GM06990 (cell line): ENCODE results near the gene SEMA3D.

Experiments
- DNase-seq: peaks from one replicate; pipeline ENCODE4 v3.0.0-alpha.2; 2011; ENCODE audit not compliant: insufficient read length; ENCODE audit errors: extremely low read depth
- H3K27me3 ChIP-seq: replicated peaks from 2 replicates; pipeline ENCODE4 v1.6.0; 2011; ENCODE audit warnings: low read length; ENCODE audit not compliant: control insufficient read depth, insufficient read depth
- H3K36me3 ChIP-seq: 2 replicates; pipeline ENCODE4 v1.5.1; 2011; ENCODE audit warnings: low read length; ENCODE audit not compliant: control insufficient read depth, insufficient read depth
- H3K4me3 ChIP-seq: replicated peaks from 2 replicates; pipeline ENCODE4 v1.5.1; 2011; ENCODE audit warnings: low read depth, mild to moderate bottlenecking, control low read depth, low read length
- TF ChIP-seq, protein P1 (sequence below): IDR thresholded peaks from 2 replicates; pipeline ENCODE4 v1.5.1; 2011; ENCODE audit warnings: low read length, control low read depth, mild to moderate bottlenecking, inconsistent platforms; ENCODE audit not compliant: insufficient read depth, poor library complexity, severe bottlenecking

SEMA3D gene

DNA sequence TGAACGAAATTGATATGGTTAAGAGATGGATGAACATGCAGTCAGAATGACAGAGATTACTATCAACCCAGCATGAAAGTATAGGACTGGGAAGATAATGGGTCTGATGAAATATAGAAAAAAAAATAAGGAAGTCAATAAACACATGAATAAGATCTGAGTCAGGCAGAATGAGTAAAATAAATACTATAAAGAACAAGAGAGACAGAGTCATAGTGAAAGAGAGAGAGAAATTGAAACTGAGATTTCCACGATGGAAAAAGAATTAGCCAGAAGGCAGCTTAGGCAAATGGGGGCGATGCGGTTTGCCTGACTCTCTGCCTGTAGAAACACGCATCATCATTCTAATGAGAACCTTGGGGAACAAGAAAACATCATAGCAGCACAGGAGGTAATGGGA lies 26.6 kb downstream of the SEMA3D start:
- no peak for DNase-seq
- Histone ChIP-seq H3K27me3 (no peaks in the 10 kb centered on the region), H3K36me3 (no peaks in the 10 kb centered on the region), H3K4me3 (no peak overlapping the region)
- TF ChIP-seq, protein P1, sequence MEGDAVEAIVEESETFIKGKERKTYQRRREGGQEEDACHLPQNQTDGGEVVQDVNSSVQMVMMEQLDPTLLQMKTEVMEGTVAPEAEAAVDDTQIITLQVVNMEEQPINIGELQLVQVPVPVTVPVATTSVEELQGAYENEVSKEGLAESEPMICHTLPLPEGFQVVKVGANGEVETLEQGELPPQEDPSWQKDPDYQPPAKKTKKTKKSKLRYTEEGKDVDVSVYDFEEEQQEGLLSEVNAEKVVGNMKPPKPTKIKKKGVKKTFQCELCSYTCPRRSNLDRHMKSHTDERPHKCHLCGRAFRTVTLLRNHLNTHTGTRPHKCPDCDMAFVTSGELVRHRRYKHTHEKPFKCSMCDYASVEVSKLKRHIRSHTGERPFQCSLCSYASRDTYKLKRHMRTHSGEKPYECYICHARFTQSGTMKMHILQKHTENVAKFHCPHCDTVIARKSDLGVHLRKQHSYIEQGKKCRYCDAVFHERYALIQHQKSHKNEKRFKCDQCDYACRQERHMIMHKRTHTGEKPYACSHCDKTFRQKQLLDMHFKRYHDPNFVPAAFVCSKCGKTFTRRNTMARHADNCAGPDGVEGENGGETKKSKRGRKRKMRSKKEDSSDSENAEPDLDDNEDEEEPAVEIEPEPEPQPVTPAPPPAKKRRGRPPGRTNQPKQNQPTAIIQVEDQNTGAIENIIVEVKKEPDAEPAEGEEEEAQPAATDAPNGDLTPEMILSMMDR: no peak

DNA sequence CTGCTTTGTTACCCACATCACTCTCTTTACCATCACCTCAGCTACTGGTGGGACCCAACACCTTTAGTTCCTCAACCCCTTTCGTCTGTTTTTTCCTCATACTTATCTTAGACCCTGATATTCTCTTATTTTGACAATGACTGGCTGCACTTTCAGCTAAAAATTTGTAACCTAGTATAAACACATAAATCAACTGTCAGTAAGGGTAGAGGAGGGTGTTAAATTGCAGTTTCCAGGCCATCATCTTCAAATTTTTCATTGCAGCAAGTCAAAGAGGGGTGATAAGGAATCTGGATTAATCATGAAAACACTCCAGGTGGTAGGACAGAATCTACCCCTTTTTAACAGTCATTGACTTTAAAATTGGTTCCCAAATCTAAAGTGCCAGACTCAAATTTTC lies 27.9 kb downstream of the SEMA3D start:
- TF ChIP-seq, protein P1: no peak
- Histone ChIP-seq H3K4me3 (no peak overlapping the region), H3K36me3 (no peaks in the 10 kb centered on the region), H3K27me3 (no peaks in the 10 kb centered on the region)
- DNase-seq: no peak

DNA sequence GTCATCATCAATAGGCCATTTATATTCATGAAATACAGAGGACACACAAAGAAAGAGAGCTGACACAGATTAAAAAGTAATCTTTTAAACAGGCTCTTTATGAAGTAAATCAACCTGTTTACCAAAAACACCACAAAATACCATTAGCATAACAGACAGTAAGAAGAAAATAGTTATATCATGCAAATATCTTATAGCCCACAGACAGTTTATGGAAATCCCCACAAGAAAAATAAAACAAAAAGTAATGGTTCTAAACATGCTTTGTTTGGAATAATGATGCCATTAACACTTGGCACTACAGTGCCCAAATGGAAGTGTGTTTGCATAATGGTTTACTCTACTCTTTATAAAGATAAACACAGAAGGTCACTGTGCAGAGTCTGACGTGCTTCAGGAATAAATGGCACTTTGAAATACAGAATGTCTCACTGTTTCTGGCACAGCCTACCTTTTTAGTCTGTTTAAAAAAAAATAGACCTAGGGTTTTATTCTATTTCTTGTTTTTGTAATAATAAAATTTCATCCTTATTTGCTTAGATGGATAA lies 30.1 kb downstream of the SEMA3D start:
- TF ChIP-seq, protein P1: no peak
- H3K4me3 ChIP-seq: no peak overlapping the region
- no peaks in the 10 kb centered on the region for H3K27me3 ChIP-seq
- DNase-seq: no peak
- H3K36me3 ChIP-seq: no peaks in the 10 kb centered on the region

DNA sequence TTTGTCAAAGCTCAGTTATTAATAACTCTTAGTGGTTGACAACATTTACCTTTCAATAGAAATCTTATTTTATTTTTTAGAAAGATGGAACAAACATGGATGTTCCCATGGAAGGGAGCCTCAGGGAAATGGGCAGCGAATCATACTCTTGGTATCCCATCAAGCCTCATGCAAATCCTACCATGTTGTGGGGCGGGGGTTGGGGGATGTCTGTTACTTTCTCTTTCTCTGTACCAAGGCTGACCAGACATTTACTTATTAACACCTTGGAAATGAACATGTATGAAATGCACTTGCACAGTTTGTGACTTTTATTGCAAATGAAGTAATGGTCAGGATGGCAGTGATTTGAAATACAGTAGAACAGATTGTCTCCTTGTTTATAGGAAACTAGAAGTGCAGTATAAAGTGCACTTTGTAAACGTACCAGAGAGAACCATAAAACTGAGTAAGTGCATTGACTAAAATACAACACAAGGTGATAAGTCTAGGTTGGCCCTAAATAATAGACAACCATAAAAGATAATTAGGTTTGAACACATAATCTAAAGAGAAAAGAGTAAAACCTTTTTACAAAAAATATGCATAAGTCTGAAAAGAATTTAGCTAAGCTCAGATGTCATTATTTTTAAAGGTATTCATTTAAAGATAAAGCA lies 32.4 kb downstream of the SEMA3D start:
- H3K27me3 ChIP-seq: no peaks in the 10 kb centered on the region
- H3K36me3 ChIP-seq: no peaks in the 10 kb centered on the region
- DNase-seq: no peak
- TF ChIP-seq, protein P1: no peak
- H3K4me3 ChIP-seq: no peak overlapping the region

DNA sequence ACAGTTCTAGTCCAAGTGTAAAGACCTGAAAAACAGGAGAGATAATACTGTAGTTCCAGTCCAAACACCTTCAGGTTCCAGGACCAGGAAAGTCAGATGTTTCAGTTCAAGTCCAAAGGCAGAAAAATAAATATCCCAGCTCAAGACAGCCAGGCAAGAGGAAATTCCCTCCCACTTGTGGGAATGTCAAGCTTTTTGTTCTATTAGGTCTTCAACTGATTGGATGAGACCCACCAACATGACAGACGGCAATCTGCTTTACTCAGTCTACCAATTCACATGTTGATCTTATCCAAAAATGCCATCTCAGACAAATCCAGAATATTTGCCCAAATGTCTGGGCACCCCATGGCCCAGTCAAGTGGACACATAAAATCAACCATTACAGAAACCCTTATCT lies 33.1 kb downstream of the SEMA3D start:
- Histone ChIP-seq H3K27me3 (no peaks in the 10 kb centered on the region), H3K4me3 (no peak overlapping the region), H3K36me3 (no peaks in the 10 kb centered on the region)
- TF ChIP-seq, protein P1: no peak
- DNase-seq: no peak
